Omental fat pad (tissue), 4 donors: ENCODE measurements around the gene STC2. TPM values are rescaled to one million over a fixed set of nuclear protein-coding genes. Genes with fewer than 3 reads are reported as not detected.

Experiments
- ATAC-seq: fragments of 150-250 bp; one replicate; pipeline ENCODE4 v1.9.1; 2016; ENCODE audit warnings: mild to moderate bottlenecking, moderate library complexity; ENCODE audit not compliant: low FRiP score
- DNase-seq: peaks from one replicate; pipeline ENCODE4 v3.0.0-alpha.2; 2019; ENCODE audit warnings: low spot score
- CTCF ChIP-seq, 3 donors: fragments of 450-650 bp; IDR thresholded peaks; one replicate each; pipeline ENCODE4 v1.5.1; 2016 to 2017; ENCODE audit warnings: antibody characterized with exemption in 3 of 3, mild to moderate bottlenecking in 3 of 3, moderate library complexity in 2 of 3
- total RNA-seq, 4 donors: library from RNA; depleted of rRNA; stranded (reverse); fragments of >200 nt; gene quantifications; one replicate each; pipeline ENCODE4 v1.1.0, GENCODE V29; 2016

STC2 gene
- total RNA-seq, 4 donors from 2014 or later, result 15.8 to 45.9 (median 29.1) TPM

GRCh38 chr5:173342813-173343755 lies 14.9 kb upstream of the STC2 start:
- ATAC-seq (no peak), DNase-seq (no peak)

GRCh38 chr5:173341961-173342430 lies 13.8 kb upstream of the STC2 start:
- no peak for ATAC-seq
- no peak for DNase-seq
- TF ChIP-seq CTCF (IDR thresholded peaks at IDR 0.05), result no peak

More at GRCh38 chr5:173342813-173343755, 14.9 kb upstream of the STC2 start:
- no peak for TF ChIP-seq CTCF (IDR thresholded peaks at IDR 0.05)

GRCh38 chr5:173340984-173341383 lies 12.8 kb upstream of the STC2 start:
- ATAC-seq (no peak), DNase-seq (no peak)
- TF ChIP-seq CTCF (IDR thresholded peaks at IDR 0.05), result no peak

GRCh38 chr5:173340451-173340850 lies 12.2 kb upstream of the STC2 start:
- no peak for DNase-seq
- no peak for ATAC-seq
- no peak for TF ChIP-seq CTCF (IDR thresholded peaks at IDR 0.05)

- no peak for TF ChIP-seq CTCF (IDR thresholded peaks at IDR 0.05)
- no peak for DNase-seq
- ATAC-seq, result no peak
These were observed 11.1 kb upstream of the STC2 start for GRCh38 chr5:173339286-173339685.

GRCh38 chr5:173338380-173339015 lies 10.3 kb upstream of the STC2 start:
- ATAC-seq (no peak), DNase-seq (no peak)
- TF ChIP-seq CTCF (IDR thresholded peaks at IDR 0.05), result no peak
